Ecto neural progenitor cell (in vitro differentiated cells): ENCODE data around the gene MAN2A1.
A peak's percentile ranks its signal among the peaks of the same experiment; 100 is the strongest.

Experiments used
- DNase-seq: peaks from one replicate; pipeline ENCODE4 v3.0.0-alpha.2; 2018; ENCODE audit warnings: low spot score

The MAN2A1 gene

GRCh38 chr5:109706095-109706494, 16.4 kb downstream of the MAN2A1 start:
- no peak for DNase-seq

DNA sequence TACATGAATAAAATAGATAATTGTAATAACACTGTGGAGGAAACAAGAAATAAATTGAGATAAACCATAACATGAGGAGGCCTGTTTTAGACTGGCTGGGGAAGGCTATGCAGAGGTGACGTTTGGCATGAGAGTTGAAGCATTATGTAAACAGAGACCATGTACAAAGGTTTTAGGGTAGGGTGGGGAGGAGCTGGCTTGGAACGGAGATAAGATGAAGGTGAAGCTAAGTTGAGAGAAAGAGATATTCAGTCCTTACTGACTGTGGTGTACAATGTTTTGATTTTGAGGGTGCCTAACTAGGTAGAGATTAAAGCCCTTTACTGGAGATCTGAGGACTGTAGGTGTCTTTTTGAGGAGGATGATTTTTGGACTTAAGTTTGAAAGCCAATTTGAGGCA, 17.8 kb downstream of the MAN2A1 start:
- DNase-seq = no peak

DNA sequence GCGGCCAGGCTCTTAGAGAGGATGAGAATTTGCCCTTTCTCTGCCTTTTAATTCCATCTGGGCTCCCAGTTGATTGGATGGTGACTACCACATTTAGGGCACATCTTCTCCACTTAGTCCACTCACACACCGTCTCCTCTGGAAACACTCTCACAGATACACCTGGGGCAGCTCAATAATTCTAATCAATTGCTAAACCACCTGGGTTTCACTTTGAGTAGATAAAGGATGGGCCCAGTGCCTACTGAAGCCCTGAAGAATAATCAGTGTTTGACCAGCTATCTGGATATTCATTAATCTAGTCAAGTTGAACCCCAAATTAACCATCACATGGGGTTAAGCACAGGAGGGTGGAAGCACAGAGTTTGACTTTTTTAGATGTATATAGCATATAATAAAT, 19.1 kb downstream of the MAN2A1 start:
- no peak for DNase-seq

- DNase-seq = no peak
Observed at GRCh38 chr5:109709225-109709624, 19.5 kb downstream of the MAN2A1 start.

GRCh38 chr5:109711673-109712072, 21.9 kb downstream of the MAN2A1 start:
- DNase-seq = no peak

- no peak for DNase-seq
Observed at GRCh38 chr5:109713453-109713852, 23.7 kb downstream of the MAN2A1 start.

- DNase-seq = no peak
Observed at GRCh38 chr5:109714592-109714991, 24.9 kb downstream of the MAN2A1 start.

- DNase-seq = no peak
Observed at GRCh38 chr5:109718216-109718615, 28.5 kb downstream of the MAN2A1 start.

DNA sequence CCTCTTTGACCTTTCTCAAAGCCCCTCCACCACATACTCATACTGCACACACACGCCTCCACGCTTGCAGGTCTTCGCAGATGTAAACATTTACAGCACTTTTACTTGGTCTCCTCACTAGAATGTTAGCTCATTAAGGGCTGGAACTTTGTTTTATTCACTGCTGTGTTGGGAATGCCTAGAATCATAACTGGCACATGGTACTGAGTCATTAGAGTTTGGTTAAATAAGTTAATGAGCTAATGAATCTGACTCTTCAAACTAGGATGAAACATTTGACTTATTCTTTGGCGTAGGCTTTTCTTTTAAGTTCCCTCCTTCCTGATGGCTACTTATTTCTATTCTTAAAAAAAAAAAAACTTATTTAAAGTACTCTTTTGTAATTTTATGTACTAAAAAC, 28.9 kb downstream of the MAN2A1 start:
- DNase-seq = no peak

- no peak for DNase-seq
Observed at GRCh38 chr5:109719978-109720377, 30.3 kb downstream of the MAN2A1 start.

- no peak for DNase-seq
Observed at GRCh38 chr5:109721741-109722140, 32.0 kb downstream of the MAN2A1 start.

DNA sequence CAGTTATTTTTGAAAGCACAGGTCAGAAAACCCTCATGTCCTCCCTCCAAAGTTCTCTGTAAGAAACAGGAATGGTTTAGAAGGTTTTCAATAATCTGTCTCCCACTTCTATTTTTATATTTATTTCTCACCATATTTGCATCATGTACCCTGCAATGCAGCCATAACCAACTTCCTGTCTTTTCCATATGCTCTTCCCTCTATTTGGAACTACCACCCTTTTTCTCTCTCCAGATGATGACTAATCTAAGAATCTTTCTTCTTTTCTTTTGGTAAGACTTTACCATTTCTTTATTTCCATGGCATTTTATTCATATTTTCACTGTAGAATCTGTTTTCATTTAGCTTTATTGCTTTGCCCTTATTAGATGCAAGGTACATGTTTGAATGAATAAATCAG, 33.9 kb downstream of the MAN2A1 start:
- no peak for DNase-seq

DNA sequence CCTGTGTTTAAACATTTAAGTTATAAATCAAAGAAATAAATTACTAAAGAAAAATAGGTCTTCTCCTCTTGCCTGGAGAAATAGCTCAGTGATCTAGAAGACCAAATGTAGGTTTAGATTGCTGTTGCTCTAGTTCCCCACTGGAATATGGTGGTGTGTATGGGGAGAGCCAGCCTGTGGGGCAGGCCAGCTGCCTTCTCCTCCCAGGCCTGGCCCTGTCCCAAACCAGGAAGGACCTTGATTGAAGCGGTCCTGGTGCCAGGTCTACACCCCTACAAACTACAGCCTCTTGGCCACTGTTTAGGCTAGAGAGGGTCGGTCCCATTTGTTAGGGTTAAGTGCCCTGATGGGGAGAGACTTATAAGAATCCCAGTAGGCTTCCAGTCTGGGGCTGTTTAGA, 35.4 kb downstream of the MAN2A1 start:
- no peak for DNase-seq

- DNase-seq = peak; percentile 50
Observed at GRCh38 chr5:109739741-109740728, 50.3 kb downstream of the MAN2A1 start.

- no peak for DNase-seq
Observed at GRCh38 chr5:109740966-109741365, 51.2 kb downstream of the MAN2A1 start.

- DNase-seq = no peak
Observed at GRCh38 chr5:109741390-109741789, 51.7 kb downstream of the MAN2A1 start.

GRCh38 chr5:109743041-109743531, 53.4 kb downstream of the MAN2A1 start:
- DNase-seq = no peak

- DNase-seq = no peak
Observed at GRCh38 chr5:109743770-109744212, 54.1 kb downstream of the MAN2A1 start.

DNA sequence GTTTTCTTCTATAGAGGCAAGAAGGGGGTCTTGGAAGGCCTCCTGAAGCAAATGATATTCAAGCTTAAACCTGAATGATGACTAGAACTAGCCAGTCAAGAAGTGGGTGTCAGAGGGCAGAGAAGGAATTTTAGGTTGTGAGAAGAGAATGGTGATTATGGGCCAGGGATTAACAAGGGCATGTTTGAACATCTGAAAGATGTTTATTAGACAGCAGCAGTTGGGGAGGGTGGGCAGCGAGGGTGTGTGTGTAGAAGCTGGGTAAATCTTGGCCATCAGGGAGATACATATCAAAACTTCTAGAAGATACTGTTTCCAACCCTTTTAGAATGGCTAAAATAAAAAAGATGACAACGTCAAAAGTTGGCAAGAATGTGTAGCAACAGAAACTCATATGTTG, 54.5 kb downstream of the MAN2A1 start:
- DNase-seq = no peak

DNA sequence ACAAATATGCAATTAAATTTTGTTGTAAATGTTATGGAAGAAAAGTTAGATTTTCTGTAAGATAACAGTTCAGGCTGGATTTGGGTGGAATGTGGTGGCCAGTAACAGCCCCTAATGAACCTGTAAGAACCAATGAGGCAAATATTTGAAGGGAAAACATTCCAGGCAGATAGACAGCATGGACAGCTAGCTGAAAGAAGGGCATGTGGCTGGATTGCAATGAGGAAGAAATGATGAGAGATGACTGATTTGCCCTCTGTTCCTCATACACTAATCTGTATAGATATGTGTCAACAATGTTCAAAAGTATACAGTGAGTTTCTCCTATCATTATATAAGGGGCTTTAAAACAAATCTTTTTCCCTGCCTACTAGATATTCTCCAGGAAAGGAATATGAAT, 58.8 kb downstream of the MAN2A1 start:
- no peak for DNase-seq

DNA sequence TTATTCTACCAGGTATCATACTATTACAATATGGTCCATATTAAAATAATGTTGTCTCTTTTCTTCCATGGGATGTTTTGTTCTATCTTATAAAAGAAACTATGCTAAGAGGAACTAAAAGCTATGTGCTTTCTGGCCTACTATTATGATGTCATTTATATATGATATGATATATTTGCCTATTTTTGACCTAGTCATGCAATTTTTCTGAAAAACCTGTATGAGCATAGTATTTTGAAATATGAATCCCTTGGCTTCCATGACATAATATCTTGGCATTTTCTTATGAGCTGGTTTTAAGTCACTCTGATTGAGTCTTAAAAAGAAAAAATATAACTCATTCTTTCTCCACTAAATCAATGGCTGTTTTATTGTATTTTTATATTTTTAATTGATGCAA, 60.7 kb downstream of the MAN2A1 start:
- DNase-seq = no peak

GRCh38 chr5:109753279-109753678, 63.6 kb downstream of the MAN2A1 start:
- DNase-seq = no peak

- no peak for DNase-seq
Observed at GRCh38 chr5:109754319-109754718, 64.6 kb downstream of the MAN2A1 start.

GRCh38 chr5:109755761-109756160, 66.0 kb downstream of the MAN2A1 start:
- DNase-seq = no peak
